Tibial nerve (tissue), 3 donors: ENCODE measurements around the gene BICDL1.

Source experiments
- POLR2A ChIP-seq, 2 donors: fragments of 450-650 bp; IDR thresholded peaks; one replicate each; pipeline ENCODE4 v1.6.1; 2017; ENCODE audit warnings: antibody characterized with exemption in 2 of 2, mild to moderate bottlenecking in 2 of 2, moderate library complexity in 2 of 2
- TF ChIP-seq, protein P1 (sequence below), 5 experiments: fragments of 200-600 bp in 3 of 5; fragments of 450-650 bp in 2 of 5; sonication (generic) in 3 of 5; IDR thresholded peaks; one replicate each; pipeline ENCODE4 v1.5.1; 2016 to 2019; ENCODE audit warnings: antibody characterized with exemption in 5 of 5, mild to moderate bottlenecking in 3 of 5, moderate library complexity in 2 of 5

DNA sequence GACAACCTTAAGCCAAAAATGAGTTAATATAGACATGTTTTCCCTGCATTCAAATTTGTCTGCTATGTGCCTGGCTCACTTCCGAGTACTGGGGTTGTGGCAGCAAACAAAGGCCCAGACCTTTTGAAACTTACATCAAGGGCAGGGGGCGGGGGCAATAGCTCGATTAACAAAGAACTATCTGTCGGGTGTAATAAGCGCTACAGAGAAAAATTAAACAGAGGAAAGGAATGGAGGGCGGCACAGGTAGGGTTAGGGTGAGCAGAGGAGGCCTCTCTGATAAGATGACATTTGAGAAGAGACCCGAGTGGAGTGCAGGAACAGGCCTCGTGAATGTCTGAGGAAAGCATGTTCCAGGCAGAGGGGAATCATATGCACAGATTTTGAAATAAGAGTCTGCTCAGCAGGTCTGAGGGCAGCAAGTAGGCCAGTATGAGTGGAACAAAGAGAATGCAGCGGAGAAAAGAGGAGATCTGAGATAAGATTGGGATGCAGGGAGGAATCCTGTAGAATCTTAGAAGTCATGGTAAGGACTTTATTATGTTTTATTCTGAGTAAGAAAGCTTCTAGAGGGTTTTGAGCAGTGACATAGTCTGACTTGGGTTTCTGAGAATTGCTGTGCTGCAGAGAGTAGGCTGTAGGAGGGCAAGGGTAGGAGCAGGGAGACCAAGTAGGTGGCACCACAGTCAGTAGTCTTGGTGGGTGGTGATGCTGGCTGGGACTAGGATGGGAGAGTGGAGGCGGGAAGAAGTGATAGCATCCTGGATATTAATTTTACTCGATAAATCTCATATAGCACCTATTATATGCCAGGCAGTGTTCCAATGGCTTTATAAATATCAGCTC lies 52.6 kb downstream of the BICDL1 start:
- TF ChIP-seq, protein P1, sequence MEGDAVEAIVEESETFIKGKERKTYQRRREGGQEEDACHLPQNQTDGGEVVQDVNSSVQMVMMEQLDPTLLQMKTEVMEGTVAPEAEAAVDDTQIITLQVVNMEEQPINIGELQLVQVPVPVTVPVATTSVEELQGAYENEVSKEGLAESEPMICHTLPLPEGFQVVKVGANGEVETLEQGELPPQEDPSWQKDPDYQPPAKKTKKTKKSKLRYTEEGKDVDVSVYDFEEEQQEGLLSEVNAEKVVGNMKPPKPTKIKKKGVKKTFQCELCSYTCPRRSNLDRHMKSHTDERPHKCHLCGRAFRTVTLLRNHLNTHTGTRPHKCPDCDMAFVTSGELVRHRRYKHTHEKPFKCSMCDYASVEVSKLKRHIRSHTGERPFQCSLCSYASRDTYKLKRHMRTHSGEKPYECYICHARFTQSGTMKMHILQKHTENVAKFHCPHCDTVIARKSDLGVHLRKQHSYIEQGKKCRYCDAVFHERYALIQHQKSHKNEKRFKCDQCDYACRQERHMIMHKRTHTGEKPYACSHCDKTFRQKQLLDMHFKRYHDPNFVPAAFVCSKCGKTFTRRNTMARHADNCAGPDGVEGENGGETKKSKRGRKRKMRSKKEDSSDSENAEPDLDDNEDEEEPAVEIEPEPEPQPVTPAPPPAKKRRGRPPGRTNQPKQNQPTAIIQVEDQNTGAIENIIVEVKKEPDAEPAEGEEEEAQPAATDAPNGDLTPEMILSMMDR (IDR thresholded peaks at IDR 0.05) = no peak
- no peak for TF ChIP-seq POLR2A (IDR thresholded peaks at IDR 0.05)
